H1 (cell line): ENCODE data around the gene NKAIN2. TPM values are rescaled to one million over a fixed set of nuclear protein-coding genes. Genes with fewer than 3 reads are reported as not detected.

Source experiments
- CTCF ChIA-PET: fragments of 300-600 bp; sonication (Branson Sonifier 250); formaldehyde crosslinking; loops from one replicate; lab custom pipeline; 2021; ENCODE audit not compliant: partially characterized antibody; lab: Charles Lee
- POLR2A ChIA-PET: fragments of 300-600 bp; sonication (Branson Sonifier 250); formaldehyde crosslinking; loops from one replicate; lab custom pipeline; 2021; ENCODE audit warnings: inconsistent platforms; ENCODE audit not compliant: partially characterized antibody; lab: Charles Lee
- DNase-seq, 2 experiments: peaks; one replicate each; pipeline versions ENCODE4 v3.0.0 to v3.0.0-alpha.2; 2010 to 2022; ENCODE audit warnings: low spot score in 2 of 2, low read depth in 1 of 2, mixed read lengths in 1 of 2
- FAIRE-seq: peaks from 2 replicates; lab custom pipeline; 2011; peaks lifted over from hg19 to GRCh38; lab: Jason Lieb, UNC
- H2AFZ ChIP-seq: 2 replicates; pipeline ENCODE4 v1.8.1; 2012; ENCODE audit warnings: low read length, inconsistent platforms
- H2AK5ac ChIP-seq: 2 replicates; pipeline ENCODE4 v1.6.1; 2013; ENCODE audit warnings: low read depth, low read length
- H2BK120ac ChIP-seq: replicated peaks from 2 replicates; pipeline ENCODE3; 2013; ENCODE audit warnings: low read depth, low read length, inconsistent platforms
- H2BK12ac ChIP-seq: 2 replicates; pipeline ENCODE4 v1.6.1; 2013; ENCODE audit warnings: low read depth, low read length
- H2BK15ac ChIP-seq: 2 replicates; pipeline ENCODE4 v1.6.1; 2013; ENCODE audit warnings: low read length
- H2BK20ac ChIP-seq: 2 replicates; pipeline ENCODE4 v1.6.1; 2013; ENCODE audit warnings: low read length
- H2BK5ac ChIP-seq: 2 replicates; pipeline ENCODE4 v1.6.1; 2013; ENCODE audit warnings: low read depth, low read length
- H3K14ac ChIP-seq: 2 replicates; pipeline ENCODE4 v1.6.1; 2013; ENCODE audit warnings: inconsistent platforms; ENCODE audit not compliant: insufficient read length
- H3K18ac ChIP-seq: 2 replicates; pipeline ENCODE4 v1.6.1; 2013; ENCODE audit warnings: low read length; ENCODE audit errors: extremely low read depth
- H3K23ac ChIP-seq: 2 replicates; pipeline ENCODE4 v1.6.1; 2013; ENCODE audit warnings: inconsistent platforms; ENCODE audit not compliant: insufficient read length
- H3K23me2 ChIP-seq: 2 replicates; pipeline ENCODE4 v1.6.1; 2013; ENCODE audit warnings: low read depth, low read length
- H3K27ac ChIP-seq: 2 replicates; pipeline ENCODE4 v1.6.1; 2011; ENCODE audit warnings: low read depth, low read length, inconsistent platforms
- H3K27me3 ChIP-seq, 4 experiments: replicated peaks in 1 of 4; 1 replicate in 1 of 4; 2 replicates in 3 of 4; pipeline versions ENCODE4 v1.6.1 to v1.8.1; 2011 to 2013; ENCODE audit warnings: low read length in 3 of 4, mild to moderate bottlenecking in 3 of 4, inconsistent platforms in 2 of 4, mixed read lengths in 2 of 4, moderate library complexity in 1 of 4; ENCODE audit not compliant: control insufficient read depth in 3 of 4, insufficient read depth in 3 of 4; ENCODE audit errors: extremely low read depth in 1 of 4
- H3K36me3 ChIP-seq, 4 experiments: 2 replicates each; pipeline versions ENCODE4 v1.6.1 to v1.8.1; 2011 to 2013; ENCODE audit warnings: mild to moderate bottlenecking in 4 of 4, low read length in 3 of 4, moderate library complexity in 2 of 4, control low read depth in 1 of 4, inconsistent platforms in 1 of 4; ENCODE audit not compliant: insufficient read depth in 4 of 4, control insufficient read depth in 2 of 4
- H3K4ac ChIP-seq: replicated peaks from 2 replicates; pipeline ENCODE3; 2013; ENCODE audit warnings: low read length, low read depth, mixed read lengths, inconsistent platforms; ENCODE audit not compliant: insufficient read length
- H3K4me1 ChIP-seq, 4 experiments: replicated peaks in 1 of 4; 1 replicate in 1 of 4; 2 replicates in 3 of 4; pipeline versions ENCODE4 v1.6.1 to v1.8.1; 2011 to 2013; ENCODE audit warnings: low read length in 3 of 4, inconsistent platforms in 2 of 4, mixed read lengths in 1 of 4; ENCODE audit not compliant: insufficient read depth in 4 of 4, control insufficient read depth in 3 of 4
- H3K4me2 ChIP-seq, 2 experiments: 2 replicates each; pipeline versions ENCODE4 v1.6.1 to v1.8.1; 2011 to 2013; ENCODE audit warnings: low read depth in 2 of 2, low read length in 2 of 2, control low read depth in 1 of 2, inconsistent platforms in 1 of 2, mild to moderate bottlenecking in 1 of 2; ENCODE audit not compliant: insufficient read depth in 1 of 2
- H3K4me3 ChIP-seq, 4 experiments: fragments of 200-600, 300-600 bp in 1 of 4; sonication (generic), shearing (Covaris generic), sonication (Bioruptor Twin) in 1 of 4; 2 replicates each; pipeline versions ENCODE4 v1.5.1 to v1.8.1; 2011 to 2016; ENCODE audit warnings: low read length in 4 of 4, low read depth in 3 of 4, control low read depth in 2 of 4, inconsistent platforms in 2 of 4, mild to moderate bottlenecking in 2 of 4, mixed read lengths in 1 of 4, moderate library complexity in 1 of 4; ENCODE audit not compliant: insufficient read depth in 2 of 4; ENCODE audit errors: extremely low read depth in 1 of 4
- H3K56ac ChIP-seq: replicated peaks from 2 replicates; pipeline ENCODE3; 2013; ENCODE audit warnings: low read depth, mild to moderate bottlenecking, mixed read lengths, low read length, inconsistent platforms; ENCODE audit not compliant: insufficient read length
- H3K79me1 ChIP-seq: 2 replicates; pipeline ENCODE4 v1.6.1; 2013; ENCODE audit warnings: low read depth, low read length, control low read depth
- H3K79me2 ChIP-seq, 2 experiments: 2 replicates each; pipeline versions ENCODE4 v1.6.1 to v1.8.1; 2012 to 2013; ENCODE audit warnings: low read length in 2 of 2, mild to moderate bottlenecking in 2 of 2, inconsistent platforms in 1 of 2; ENCODE audit not compliant: insufficient read depth in 2 of 2, control insufficient read depth in 1 of 2
- H3K9ac ChIP-seq, 4 experiments: replicated peaks in 1 of 4; 1 replicate in 1 of 4; 2 replicates in 3 of 4; pipeline versions ENCODE4 v1.6.1 to v1.8.1; 2011 to 2013; ENCODE audit warnings: low read depth in 3 of 4, low read length in 3 of 4, control low read depth in 2 of 4, mild to moderate bottlenecking in 2 of 4, moderate library complexity in 2 of 4, inconsistent platforms in 1 of 4; ENCODE audit errors: extremely low read depth in 1 of 4
- H3K9me3 ChIP-seq, 2 experiments: 2 replicates each; pipeline versions ENCODE4 v1.6.1 to v1.8.1; 2012 to 2013; ENCODE audit warnings: mild to moderate bottlenecking in 2 of 2, moderate library complexity in 2 of 2, control low read depth in 1 of 2, inconsistent platforms in 1 of 2, low read depth in 1 of 2, low read length in 1 of 2, mixed read lengths in 1 of 2; ENCODE audit not compliant: insufficient read depth in 2 of 2
- H4K20me1 ChIP-seq, 2 experiments: replicated peaks in 1 of 2; 2 replicates each; pipeline versions ENCODE3 to v1.8.1; 2011 to 2013; ENCODE audit warnings: inconsistent platforms in 2 of 2, low read length in 2 of 2, mild to moderate bottlenecking in 1 of 2; ENCODE audit not compliant: insufficient read depth in 2 of 2, control insufficient read depth in 1 of 2
- H4K5ac ChIP-seq: 2 replicates; pipeline ENCODE4 v1.6.1; 2013; ENCODE audit warnings: low read length, low read depth, mixed read lengths, inconsistent platforms; ENCODE audit not compliant: insufficient read length
- H4K8ac ChIP-seq: 2 replicates; pipeline ENCODE4 v1.8.0; 2013; ENCODE audit warnings: mild to moderate bottlenecking, moderate library complexity, low read length, inconsistent platforms; ENCODE audit not compliant: insufficient read depth; ENCODE audit errors: extremely low read depth
- H4K91ac ChIP-seq: replicated peaks from 2 replicates; pipeline ENCODE3; 2013; ENCODE audit warnings: low read length, mixed read lengths, inconsistent platforms; ENCODE audit not compliant: insufficient read length
- BACH1 ChIP-seq: IDR thresholded peaks from 2 replicates; pipeline ENCODE4 v1.6.1; 2012; ENCODE audit warnings: low read length, improper control_type of control experiment
- BRCA1 ChIP-seq: IDR thresholded peaks from 2 replicates; pipeline ENCODE4 v1.6.1; 2012; ENCODE audit warnings: low read depth, low read length, improper control_type of control experiment
- EP300 ChIP-seq, 2 experiments: IDR thresholded peaks; 1 replicate in 1 of 2; 2 replicates in 1 of 2; pipeline ENCODE4 v1.6.1; 2011 to 2012; ENCODE audit warnings: low read depth in 2 of 2, low read length in 2 of 2, mild to moderate bottlenecking in 2 of 2, borderline replicate concordance in 1 of 2, inconsistent platforms in 1 of 2, moderate library complexity in 1 of 2
- KDM1A ChIP-seq: fragments of 200-600, 300-600 bp; sonication (generic); IDR thresholded peaks from 2 replicates; pipeline ENCODE4 v1.7.1; 2016; ENCODE audit warnings: mild to moderate bottlenecking, low read length, borderline replicate concordance
- NRF1 ChIP-seq: IDR thresholded peaks from 2 replicates; pipeline ENCODE4 v1.6.1; 2011; ENCODE audit warnings: mild to moderate bottlenecking, low read depth, low read length, improper control_type of control experiment
- PHF8 ChIP-seq: fragments of 200-600 bp; sonication (generic); conservative IDR thresholded peaks from 2 replicates; pipeline ENCODE4 v1.7.1; 2012; ENCODE audit warnings: low read depth, mild to moderate bottlenecking, inconsistent platforms, low read length, moderate library complexity
- RXRA ChIP-seq: IDR thresholded peaks from 2 replicates; pipeline ENCODE4 v1.6.1; 2011; ENCODE audit warnings: low read depth, mild to moderate bottlenecking, low read length, moderate library complexity; ENCODE audit not compliant: insufficient read depth
- SIN3A ChIP-seq, 2 experiments: IDR thresholded peaks in 1 of 2; conservative IDR thresholded peaks in 1 of 2; 2 replicates each; pipeline ENCODE4 v1.6.1; 2011 to 2012; ENCODE audit warnings: low read length in 2 of 2, improper control_type of control experiment in 1 of 2, low read depth in 1 of 2, mild to moderate bottlenecking in 1 of 2
- SIRT6 ChIP-seq: IDR thresholded peaks from one replicate; pipeline ENCODE4 v1.7.1; 2012; ENCODE audit warnings: low read length, inconsistent platforms
- SP1 ChIP-seq: IDR thresholded peaks from 2 replicates; pipeline ENCODE4 v1.6.1; 2011; ENCODE audit warnings: low read depth, low read length
- SP4 ChIP-seq: IDR thresholded peaks from 2 replicates; pipeline ENCODE4 v1.6.1; 2012; ENCODE audit warnings: low read length, inconsistent platforms
- TEAD4 ChIP-seq: IDR thresholded peaks from 2 replicates; pipeline ENCODE4 v1.6.1; 2012; ENCODE audit warnings: low read depth, low read length, inconsistent platforms, mixed read lengths
- YY1 ChIP-seq: IDR thresholded peaks from 2 replicates; pipeline ENCODE4 v1.6.1; 2011; ENCODE audit warnings: low read depth, mild to moderate bottlenecking, low read length
- WGBS, 2 experiments: shearing (Covaris generic) in 1 of 2; methylation state at CpG; one replicate each; pipeline versions ENCODE4 v1.1.6 to v1.1.7; 2013 to 2015; ENCODE audit warnings: low lambda C conversion rate in 2 of 2, mixed read lengths in 2 of 2, inconsistent platforms in 1 of 2, low coverage in 1 of 2, missing lambda C conversion rate in 1 of 2; ENCODE audit not compliant: insufficient replicate concordance in 2 of 2, insufficient coverage in 1 of 2, insufficient read length in 1 of 2; ENCODE audit errors: extremely low coverage in 1 of 2, missing lambda C conversion rate in 1 of 2; 5-methylcytosine and 5-hydroxymethylcytosine counted together
- polyA plus RNA-seq, 7 experiments: library from polyadenylated mRNA; depleted of rRNA in 3 of 7; stranded (reverse) in 5 of 7; unstranded in 2 of 7; fragments of >200 nt in 5 of 7; fragments of 200-250 nt in 2 of 7; gene quantifications; 1 replicate in 5 of 7; 2 replicates in 1 of 7; 4 replicates in 1 of 7; pipeline versions ENCODE4 v1.2.1 to v1.2.3, GENCODE V29; 2011 to 2013; ENCODE audit warnings: missing spikeins in 2 of 7, mixed read lengths in 2 of 7
- total RNA-seq: library from RNA; stranded (reverse); fragmentation: NEBNext Ultra II Directional; extraction: Animal tissue kit (Norgen Biotek cat#: 25700); gene quantifications from 2 replicates; pipeline ENCODE4 v1.2.1, GENCODE V29; 2021
- TF ChIP-seq, protein P1 (sequence below): IDR thresholded peaks from 2 replicates; pipeline ENCODE4 v1.6.1; 2012; ENCODE audit warnings: low read length, inconsistent platforms

NKAIN2 gene
- total and polyA plus RNA-seq, 2 of the 8 experiments (the other 6 are each of a cell fraction or from before 2014, with no cell fraction given), result 0.20 to 0.34 TPM

DNA sequence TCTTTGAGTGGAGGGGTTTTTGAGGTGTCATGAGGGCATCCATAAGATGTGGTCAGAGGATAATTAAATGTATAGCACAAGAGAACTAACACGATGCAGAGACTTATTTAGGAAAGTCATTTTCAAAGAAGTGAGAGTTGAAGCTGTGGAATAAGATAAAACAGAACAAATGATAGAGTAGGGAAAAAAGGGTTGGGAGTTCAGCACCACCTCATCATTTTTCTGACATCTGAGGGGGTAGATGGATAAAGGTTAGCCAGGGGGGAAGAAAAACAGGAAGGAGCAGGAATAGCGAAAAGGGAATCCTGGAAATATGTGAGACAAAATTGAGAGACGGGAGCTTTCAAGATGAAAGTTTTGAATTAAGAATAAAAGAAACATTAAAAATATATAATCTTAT is 434.2 kb downstream of the NKAIN2 start:
- no peak overlapping the region for H3K4me2 ChIP-seq
- no peak overlapping the region for H3K9ac ChIP-seq
- no peaks in the 10 kb centered on the region for H3K27me3 ChIP-seq
- no peak overlapping the region for H3K27ac ChIP-seq
- no peak overlapping the region for H3K4ac ChIP-seq
- no peak overlapping the region for H2AK5ac ChIP-seq
- no peaks in the 10 kb centered on the region for H4K20me1 ChIP-seq
- H3K36me3 ChIP-seq, result no peaks in the 10 kb centered on the region
- H2BK120ac ChIP-seq, result no peak overlapping the region
- no peak overlapping the region for H2BK20ac ChIP-seq
- no peak overlapping the region for H3K56ac ChIP-seq
- H2AFZ ChIP-seq, result no peak overlapping the region
- H3K23ac ChIP-seq, result no peak overlapping the region
- no peak overlapping the region for H4K91ac ChIP-seq
- H3K14ac ChIP-seq, result no peak overlapping the region
- no peaks in the 10 kb centered on the region for H3K9me3 ChIP-seq
- no peak overlapping the region for H4K8ac ChIP-seq
- POLR2A ChIA-PET, result no interaction called here
- CTCF ChIA-PET, result interaction anchor here (0.7 to 1.0 kb wide), 2 partner anchors 12 to 91 kb away, joined by 3 to 4 read pairs; no protein-coding TSS in a partner anchor
- H2BK15ac ChIP-seq, result no peak overlapping the region
- H3K18ac ChIP-seq, result no peak overlapping the region
- H3K23me2 ChIP-seq, result no peaks in the 10 kb centered on the region
- 93% methylated on average over 3 of the region's 3 CpGs; no CpG with 5 or more reads in 1 of the 2 experiments for WGBS, 2 experiments
- no peaks in the 10 kb centered on the region for H3K79me1 ChIP-seq
- FAIRE-seq (no peak), DNase-seq (no peak)
- no peak overlapping the region for H2BK5ac ChIP-seq
- no peak overlapping the region for H3K4me3 ChIP-seq
- no peak overlapping the region for H4K5ac ChIP-seq
- H3K4me1 ChIP-seq, result no peaks in the 10 kb centered on the region
- H2BK12ac ChIP-seq, result no peak overlapping the region
- no peaks in the 10 kb centered on the region for H3K79me2 ChIP-seq
- TF ChIP-seq, protein P1, sequence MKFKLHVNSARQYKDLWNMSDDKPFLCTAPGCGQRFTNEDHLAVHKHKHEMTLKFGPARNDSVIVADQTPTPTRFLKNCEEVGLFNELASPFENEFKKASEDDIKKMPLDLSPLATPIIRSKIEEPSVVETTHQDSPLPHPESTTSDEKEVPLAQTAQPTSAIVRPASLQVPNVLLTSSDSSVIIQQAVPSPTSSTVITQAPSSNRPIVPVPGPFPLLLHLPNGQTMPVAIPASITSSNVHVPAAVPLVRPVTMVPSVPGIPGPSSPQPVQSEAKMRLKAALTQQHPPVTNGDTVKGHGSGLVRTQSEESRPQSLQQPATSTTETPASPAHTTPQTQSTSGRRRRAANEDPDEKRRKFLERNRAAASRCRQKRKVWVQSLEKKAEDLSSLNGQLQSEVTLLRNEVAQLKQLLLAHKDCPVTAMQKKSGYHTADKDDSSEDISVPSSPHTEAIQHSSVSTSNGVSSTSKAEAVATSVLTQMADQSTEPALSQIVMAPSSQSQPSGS, result no peak
- no peak for TF ChIP-seq EP300 (IDR thresholded peaks at IDR 0.05; ENCODE audit: borderline replicate concordance in 1 of 2, low read depth in 2 of 2, low read length in 2 of 2)
- TF ChIP-seq KDM1A, result no peak
- no peak for TF ChIP-seq TEAD4
- TF ChIP-seq RXRA, result no peak
- TF ChIP-seq YY1, result no peak
- no peak for TF ChIP-seq SP1
- TF ChIP-seq SP4, result no peak
- no peak for TF ChIP-seq BACH1
- no peak for TF ChIP-seq SIRT6
- no peak for TF ChIP-seq BRCA1
- no peak for TF ChIP-seq NRF1
- TF ChIP-seq PHF8, result no peak
- no peak for TF ChIP-seq SIN3A (conservative IDR thresholded peaks at IDR 0.05 in 1 of 2, IDR thresholded peaks at IDR 0.05 in 1 of 2; ENCODE audit: low read depth in 1 of 2, low read length in 2 of 2)
